H1 (cell line): ENCODE results near the gene PRPF39.

Source experiments
- BCL11A ChIP-seq, 2 experiments: IDR thresholded peaks; one replicate each; pipeline ENCODE4 v1.6.1; 2011; ENCODE audit warnings: low read depth in 2 of 2, low read length in 2 of 2, mild to moderate bottlenecking in 2 of 2
- CHD2 ChIP-seq: IDR thresholded peaks from 2 replicates; pipeline ENCODE4 v1.6.1; 2012; ENCODE audit warnings: low read length, improper control_type of control experiment
- GABPA ChIP-seq: IDR thresholded peaks from 2 replicates; pipeline ENCODE4 v1.6.1; 2011; ENCODE audit warnings: mild to moderate bottlenecking, low read length, moderate library complexity, borderline replicate concordance; ENCODE audit not compliant: insufficient read depth
- MAFK ChIP-seq: IDR thresholded peaks from 2 replicates; pipeline ENCODE4 v1.6.1; 2012; ENCODE audit warnings: low read depth, mild to moderate bottlenecking, improper control_type of control experiment, low read length
- POLR2A ChIP-seq, 2 experiments: IDR thresholded peaks; 1 replicate in 1 of 2; 2 replicates in 1 of 2; pipeline ENCODE4 v1.6.1; 2011; ENCODE audit warnings: low read depth in 2 of 2, low read length in 2 of 2, mild to moderate bottlenecking in 2 of 2; ENCODE audit errors: control extremely low read depth in 1 of 2
- POLR2AphosphoS5 ChIP-seq: IDR thresholded peaks from 2 replicates; pipeline ENCODE4 v1.6.1; 2011; ENCODE audit warnings: low read depth, low read length
- RFX5 ChIP-seq: IDR thresholded peaks from 2 replicates; pipeline ENCODE4 v1.6.1; 2011; ENCODE audit warnings: low read depth, low read length, improper control_type of control experiment, borderline replicate concordance
- RNF2 ChIP-seq: fragments of 200-900, 300-1000 bp; sonication (generic); IDR thresholded peaks from 2 replicates; pipeline ENCODE4 v1.7.1; 2016; ENCODE audit warnings: borderline replicate concordance, low read depth, mild to moderate bottlenecking, antibody characterized with exemption, low read length; ENCODE audit not compliant: poor library complexity, severe bottlenecking; ENCODE audit errors: missing control alignments
- TF ChIP-seq, protein P1 (sequence below), 3 experiments: IDR thresholded peaks; 1 replicate in 2 of 3; 2 replicates in 1 of 3; pipeline versions ENCODE4 v1.5.1 to v1.6.1; 2011; ENCODE audit warnings: low read length in 3 of 3, mild to moderate bottlenecking in 3 of 3, inconsistent platforms in 2 of 3, low read depth in 1 of 3, moderate library complexity in 1 of 3; ENCODE audit not compliant: insufficient read depth in 1 of 3; ENCODE audit errors: control extremely low read depth in 1 of 3
- TF ChIP-seq, protein P2 (sequence below): IDR thresholded peaks from 2 replicates; pipeline ENCODE4 v1.6.1; 2012; ENCODE audit warnings: low read length, inconsistent platforms

DNA sequence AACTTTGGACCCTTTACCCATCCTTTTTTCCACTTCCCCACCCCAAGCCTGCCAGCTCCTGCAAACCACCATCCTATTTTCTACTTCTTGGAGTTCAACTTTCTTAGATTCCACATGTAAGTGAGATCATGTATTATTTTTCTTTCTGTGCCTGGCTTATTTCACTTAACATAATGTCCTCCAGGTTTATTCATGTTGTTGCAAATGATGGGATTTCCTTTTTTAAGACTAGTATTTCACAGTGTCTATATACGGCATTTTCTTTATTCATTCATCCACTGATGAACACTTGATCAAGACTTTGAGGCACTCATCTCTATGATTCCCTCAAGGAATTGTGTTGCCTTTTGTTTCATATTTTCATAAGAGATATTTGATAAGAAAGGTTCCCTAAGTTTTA, 5.6 kb upstream of the PRPF39 start:
- TF ChIP-seq RFX5 = no peak
- TF ChIP-seq, protein P1, sequence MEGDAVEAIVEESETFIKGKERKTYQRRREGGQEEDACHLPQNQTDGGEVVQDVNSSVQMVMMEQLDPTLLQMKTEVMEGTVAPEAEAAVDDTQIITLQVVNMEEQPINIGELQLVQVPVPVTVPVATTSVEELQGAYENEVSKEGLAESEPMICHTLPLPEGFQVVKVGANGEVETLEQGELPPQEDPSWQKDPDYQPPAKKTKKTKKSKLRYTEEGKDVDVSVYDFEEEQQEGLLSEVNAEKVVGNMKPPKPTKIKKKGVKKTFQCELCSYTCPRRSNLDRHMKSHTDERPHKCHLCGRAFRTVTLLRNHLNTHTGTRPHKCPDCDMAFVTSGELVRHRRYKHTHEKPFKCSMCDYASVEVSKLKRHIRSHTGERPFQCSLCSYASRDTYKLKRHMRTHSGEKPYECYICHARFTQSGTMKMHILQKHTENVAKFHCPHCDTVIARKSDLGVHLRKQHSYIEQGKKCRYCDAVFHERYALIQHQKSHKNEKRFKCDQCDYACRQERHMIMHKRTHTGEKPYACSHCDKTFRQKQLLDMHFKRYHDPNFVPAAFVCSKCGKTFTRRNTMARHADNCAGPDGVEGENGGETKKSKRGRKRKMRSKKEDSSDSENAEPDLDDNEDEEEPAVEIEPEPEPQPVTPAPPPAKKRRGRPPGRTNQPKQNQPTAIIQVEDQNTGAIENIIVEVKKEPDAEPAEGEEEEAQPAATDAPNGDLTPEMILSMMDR (IDR thresholded peaks at IDR 0.05; ENCODE audit: control extremely low read depth in 1 of 3, insufficient read depth in 1 of 3, low read depth in 1 of 3, low read length in 3 of 3) = no peak
- no peak for TF ChIP-seq GABPA
- no peak for TF ChIP-seq RNF2
- no peak for TF ChIP-seq CHD2
- no peak for TF ChIP-seq BCL11A (IDR thresholded peaks at IDR 0.05; ENCODE audit: low read depth in 2 of 2, low read length in 2 of 2)
- TF ChIP-seq MAFK = no peak
- no peak for TF ChIP-seq POLR2AphosphoS5
- no peak for TF ChIP-seq POLR2A (IDR thresholded peaks at IDR 0.05; ENCODE audit: control extremely low read depth in 1 of 2, low read depth in 2 of 2, low read length in 2 of 2)
- TF ChIP-seq, protein P2, sequence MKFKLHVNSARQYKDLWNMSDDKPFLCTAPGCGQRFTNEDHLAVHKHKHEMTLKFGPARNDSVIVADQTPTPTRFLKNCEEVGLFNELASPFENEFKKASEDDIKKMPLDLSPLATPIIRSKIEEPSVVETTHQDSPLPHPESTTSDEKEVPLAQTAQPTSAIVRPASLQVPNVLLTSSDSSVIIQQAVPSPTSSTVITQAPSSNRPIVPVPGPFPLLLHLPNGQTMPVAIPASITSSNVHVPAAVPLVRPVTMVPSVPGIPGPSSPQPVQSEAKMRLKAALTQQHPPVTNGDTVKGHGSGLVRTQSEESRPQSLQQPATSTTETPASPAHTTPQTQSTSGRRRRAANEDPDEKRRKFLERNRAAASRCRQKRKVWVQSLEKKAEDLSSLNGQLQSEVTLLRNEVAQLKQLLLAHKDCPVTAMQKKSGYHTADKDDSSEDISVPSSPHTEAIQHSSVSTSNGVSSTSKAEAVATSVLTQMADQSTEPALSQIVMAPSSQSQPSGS = no peak
